Measurements from ENCODE around the gene AP5S1. TPM values are rescaled to one million over a fixed set of nuclear protein-coding genes. Genes with fewer than 3 reads are reported as not detected.
A peak's percentile ranks its signal among the peaks of the same experiment; 100 is the strongest.

The AP5S1 gene
- total and polyA plus RNA-seq, 2 of the 13 experiments (the other 11 are each of a cell fraction or from before 2014, with no cell fraction given) = 7.9 to 23.2 TPM

DNA sequence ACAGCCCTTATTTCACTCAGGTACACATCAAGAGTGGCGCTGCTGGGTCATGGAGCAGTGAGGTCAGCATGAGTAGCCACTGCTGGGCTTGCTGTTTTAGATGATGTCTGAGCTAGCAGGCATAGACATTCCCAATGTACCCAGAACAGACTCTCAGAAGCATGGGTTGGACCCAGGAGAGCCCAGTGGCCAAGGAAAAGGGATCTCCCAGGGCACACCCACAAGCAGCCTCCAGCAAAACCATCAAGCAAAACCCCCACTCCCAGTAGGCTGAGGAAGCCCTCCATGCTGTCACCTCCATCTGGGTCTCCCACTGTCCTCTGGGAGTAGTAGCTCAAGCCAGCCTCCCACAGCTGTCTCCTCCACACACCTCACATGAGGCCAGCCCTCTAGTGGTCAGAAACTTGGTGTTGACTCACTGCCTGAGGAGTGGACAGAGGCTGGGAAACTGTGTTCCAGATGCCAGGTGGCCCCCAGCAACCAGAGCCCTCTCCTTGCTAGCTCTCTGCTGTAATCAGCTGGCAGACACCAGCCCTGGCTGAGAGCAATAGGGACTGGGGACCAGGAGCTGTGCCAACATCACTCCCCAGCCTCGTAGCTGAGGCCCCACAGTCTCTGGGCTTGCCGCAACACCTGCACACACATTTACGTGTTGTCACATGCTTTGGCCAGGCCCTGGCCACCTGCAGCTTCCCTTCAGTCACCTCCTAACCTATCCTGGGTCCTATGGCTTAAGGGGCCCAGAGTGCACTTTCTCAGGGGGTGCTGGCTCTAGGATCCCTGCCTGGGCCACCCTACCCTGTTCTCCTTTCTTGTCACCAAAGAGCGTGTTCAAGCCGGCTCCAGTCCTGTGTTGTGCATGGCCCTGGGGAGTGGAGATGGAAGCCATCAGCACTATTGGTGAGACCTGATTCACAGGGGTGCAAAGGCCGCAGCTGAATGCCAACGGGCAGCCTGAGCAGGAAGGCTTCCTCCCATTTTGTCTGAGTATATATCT lies 1.9 kb upstream of the AP5S1 start (continued):
- TF ChIP-seq HNF4G (IDR thresholded peaks at IDR 0.05; ENCODE audit: borderline replicate concordance, low read depth, low read length) (no peak), HNF4G (CRISPR knock-in tag; IDR thresholded peaks at IDR 0.05; ENCODE audit: borderline replicate concordance, low read depth) (no peak; the same call in 1 of the 2 replicates), SNRNP70 (IDR thresholded peaks at IDR 0.05; ENCODE audit: low read depth, low read length) (no peak), ZNF792 (CRISPR knock-in tag; IDR thresholded peaks at IDR 0.05) (peak; percentile 90; the same call in 1 of the 2 replicates), GATAD2A (CRISPR knock-in tag; IDR thresholded peaks at IDR 0.05) (peak; percentile 92), FOXC1 (CRISPR knock-in tag; IDR thresholded peaks at IDR 0.05; ENCODE audit: borderline replicate concordance) (peak; percentile 86), MTF1 (CRISPR knock-in tag; IDR thresholded peaks at IDR 0.05) (no peak), CENPT (CRISPR knock-in tag; IDR thresholded peaks at IDR 0.05; ENCODE audit: low read depth) (no peak), AHR (CRISPR knock-in tag; IDR thresholded peaks at IDR 0.05) (0 out of 2 replicates have a peak, but pooled peaks have one; percentile 47), MEIS2 (CRISPR knock-in tag; IDR thresholded peaks at IDR 0.05) (peak; percentile 82; the same call in 1 of the 2 replicates), DPF2 (CRISPR knock-in tag; IDR thresholded peaks at IDR 0.05; ENCODE audit: borderline replicate concordance, low read depth) (0 out of 2 replicates have a peak, but pooled peaks have one; percentile 15), TAF1 (CRISPR knock-in tag; IDR thresholded peaks at IDR 0.05) (peak; percentile 43; the same call in 1 of the 2 replicates), NFKBIZ (CRISPR knock-in tag; IDR thresholded peaks at IDR 0.05) (peak; percentile 90; the same call in 1 of the 2 replicates), TOPORS (CRISPR knock-in tag; IDR thresholded peaks at IDR 0.05) (peak; percentile 76; the same call in 1 of the 2 replicates), POLR2G (IDR thresholded peaks at IDR 0.05; ENCODE audit: low read depth, low read length) (0 out of 2 replicates have a peak, but pooled peaks have one; percentile 42), NR2F6 (IDR thresholded peaks at IDR 0.05) (no peak), NR2F6 (CRISPR knock-in tag; IDR thresholded peaks at IDR 0.05) (peak; percentile 40; the same call in 1 of the 2 replicates), ONECUT2 (CRISPR knock-in tag; IDR thresholded peaks at IDR 0.05) (no peak), SNAI1 (CRISPR knock-in tag; IDR thresholded peaks at IDR 0.05; ENCODE audit: borderline replicate concordance) (no peak)
- TF ChIP-seq, protein P1, sequence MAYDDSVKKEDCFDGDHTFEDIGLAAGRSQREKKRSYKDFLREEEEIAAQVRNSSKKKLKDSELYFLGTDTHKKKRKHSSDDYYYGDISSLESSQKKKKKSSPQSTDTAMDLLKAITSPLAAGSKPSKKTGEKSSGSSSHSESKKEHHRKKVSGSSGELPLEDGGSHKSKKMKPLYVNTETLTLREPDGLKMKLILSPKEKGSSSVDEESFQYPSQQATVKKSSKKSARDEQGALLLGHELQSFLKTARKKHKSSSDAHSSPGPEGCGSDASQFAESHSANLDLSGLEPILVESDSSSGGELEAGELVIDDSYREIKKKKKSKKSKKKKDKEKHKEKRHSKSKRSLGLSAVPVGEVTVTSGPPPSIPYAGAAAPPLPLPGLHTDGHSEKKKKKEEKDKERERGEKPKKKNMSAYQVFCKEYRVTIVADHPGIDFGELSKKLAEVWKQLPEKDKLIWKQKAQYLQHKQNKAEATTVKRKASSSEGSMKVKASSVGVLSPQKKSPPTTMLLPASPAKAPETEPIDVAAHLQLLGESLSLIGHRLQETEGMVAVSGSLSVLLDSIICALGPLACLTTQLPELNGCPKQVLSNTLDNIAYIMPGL (CRISPR knock-in tag; IDR thresholded peaks at IDR 0.05; ENCODE audit: borderline replicate concordance in 1 of 2, low read depth in 1 of 2) = peak; percentile 98 to 99
- TF ChIP-seq, protein P2, sequence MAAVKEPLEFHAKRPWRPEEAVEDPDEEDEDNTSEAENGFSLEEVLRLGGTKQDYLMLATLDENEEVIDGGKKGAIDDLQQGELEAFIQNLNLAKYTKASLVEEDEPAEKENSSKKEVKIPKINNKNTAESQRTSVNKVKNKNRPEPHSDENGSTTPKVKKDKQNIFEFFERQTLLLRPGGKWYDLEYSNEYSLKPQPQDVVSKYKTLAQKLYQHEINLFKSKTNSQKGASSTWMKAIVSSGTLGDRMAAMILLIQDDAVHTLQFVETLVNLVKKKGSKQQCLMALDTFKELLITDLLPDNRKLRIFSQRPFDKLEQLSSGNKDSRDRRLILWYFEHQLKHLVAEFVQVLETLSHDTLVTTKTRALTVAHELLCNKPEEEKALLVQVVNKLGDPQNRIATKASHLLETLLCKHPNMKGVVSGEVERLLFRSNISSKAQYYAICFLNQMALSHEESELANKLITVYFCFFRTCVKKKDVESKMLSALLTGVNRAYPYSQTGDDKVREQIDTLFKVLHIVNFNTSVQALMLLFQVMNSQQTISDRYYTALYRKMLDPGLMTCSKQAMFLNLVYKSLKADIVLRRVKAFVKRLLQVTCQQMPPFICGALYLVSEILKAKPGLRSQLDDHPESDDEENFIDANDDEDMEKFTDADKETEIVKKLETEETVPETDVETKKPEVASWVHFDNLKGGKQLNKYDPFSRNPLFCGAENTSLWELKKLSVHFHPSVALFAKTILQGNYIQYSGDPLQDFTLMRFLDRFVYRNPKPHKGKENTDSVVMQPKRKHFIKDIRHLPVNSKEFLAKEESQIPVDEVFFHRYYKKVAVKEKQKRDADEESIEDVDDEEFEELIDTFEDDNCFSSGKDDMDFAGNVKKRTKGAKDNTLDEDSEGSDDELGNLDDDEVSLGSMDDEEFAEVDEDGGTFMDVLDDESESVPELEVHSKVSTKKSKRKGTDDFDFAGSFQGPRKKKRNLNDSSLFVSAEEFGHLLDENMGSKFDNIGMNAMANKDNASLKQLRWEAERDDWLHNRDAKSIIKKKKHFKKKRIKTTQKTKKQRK (IDR thresholded peaks at IDR 0.05; ENCODE audit: low read length) = no peak
- TF ChIP-seq, protein P3, sequence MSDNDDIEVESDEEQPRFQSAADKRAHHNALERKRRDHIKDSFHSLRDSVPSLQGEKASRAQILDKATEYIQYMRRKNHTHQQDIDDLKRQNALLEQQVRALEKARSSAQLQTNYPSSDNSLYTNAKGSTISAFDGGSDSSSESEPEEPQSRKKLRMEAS (IDR thresholded peaks at IDR 0.05) = peak; percentile 90
- TF ChIP-seq, protein P4, sequence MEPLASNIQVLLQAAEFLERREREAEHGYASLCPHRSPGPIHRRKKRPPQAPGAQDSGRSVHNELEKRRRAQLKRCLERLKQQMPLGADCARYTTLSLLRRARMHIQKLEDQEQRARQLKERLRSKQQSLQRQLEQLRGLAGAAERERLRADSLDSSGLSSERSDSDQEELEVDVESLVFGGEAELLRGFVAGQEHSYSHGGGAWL (CRISPR knock-in tag; IDR thresholded peaks at IDR 0.05) = peak; percentile 68; the same call in 1 of the 2 replicates

Measured in HepG2 (cell line).